GM18511 (cell line): ENCODE results near the gene CCDC57.
"Not testable (repeated sequence)": the region's sequence is repeated elsewhere in the genome, so short reads cannot be mapped to it uniquely, and the experiment has no call there.

ENCODE experiments used
- ATAC-seq: cut with Tn5 transposase; IDR thresholded peaks from one replicate; pipeline ENCODE4 v1.9.1; 2021; ENCODE audit warnings: mild to moderate bottlenecking, moderate library complexity; ENCODE audit not compliant: unreplicated experiment

Gene CCDC57

GRCh38 chr17:82180776-82181528, 31.7 kb downstream of the CCDC57 start:
- no peak for ATAC-seq

GRCh38 chr17:82179946-82180475, 32.6 kb downstream of the CCDC57 start:
- ATAC-seq: no peak

- no peak for ATAC-seq
These were observed 33.2 kb downstream of the CCDC57 start for GRCh38 chr17:82179412-82179811.

- ATAC-seq: no peak
These were observed 34.0 kb downstream of the CCDC57 start for GRCh38 chr17:82178499-82179261.

- no peak for ATAC-seq
These were observed 34.7 kb downstream of the CCDC57 start for GRCh38 chr17:82177761-82178498.

GRCh38 chr17:82177276-82177675, 35.4 kb downstream of the CCDC57 start:
- ATAC-seq: no peak

GRCh38 chr17:82175951-82176350, 36.7 kb downstream of the CCDC57 start:
- no peak for ATAC-seq

- no peak for ATAC-seq
These were observed 37.4 kb downstream of the CCDC57 start for GRCh38 chr17:82175201-82175600.

- ATAC-seq: not testable (repeated sequence)
These were observed 38.4 kb downstream of the CCDC57 start for GRCh38 chr17:82174042-82174857.

- ATAC-seq: no peak
These were observed 39.1 kb downstream of the CCDC57 start for GRCh38 chr17:82173351-82174041.

GRCh38 chr17:82172486-82173160, 40.0 kb downstream of the CCDC57 start:
- ATAC-seq: no peak

- no peak for ATAC-seq
These were observed 40.8 kb downstream of the CCDC57 start for GRCh38 chr17:82171750-82172375.

- ATAC-seq: no peak
These were observed 42.2 kb downstream of the CCDC57 start for GRCh38 chr17:82170412-82170961.

- ATAC-seq: no peak
These were observed 44.1 kb downstream of the CCDC57 start for GRCh38 chr17:82168568-82168967.

- no peak for ATAC-seq
These were observed 45.6 kb downstream of the CCDC57 start for GRCh38 chr17:82167028-82167427.

GRCh38 chr17:82164853-82165252, 47.8 kb downstream of the CCDC57 start:
- no peak for ATAC-seq

GRCh38 chr17:82161216-82161615, 51.4 kb downstream of the CCDC57 start:
- no peak for ATAC-seq

- ATAC-seq: no peak
These were observed 52.6 kb downstream of the CCDC57 start for GRCh38 chr17:82160075-82160474.

GRCh38 chr17:82158825-82159224, 53.8 kb downstream of the CCDC57 start:
- ATAC-seq: no peak
